Right ventricle myocardium superior (tissue), 1 donor: ENCODE data around the gene ZNF639. TPM values are rescaled to one million over a fixed set of nuclear protein-coding genes. Genes with fewer than 3 reads are reported as not detected.

Source experiments
- ATAC-seq: fragments of 200-7000 bp; cut with Tn5 transposase; one replicate; pipeline ENCODE4 v1.9.1; 2020; ENCODE audit warnings: mild to moderate bottlenecking; ENCODE audit not compliant: poor library complexity
- DNase-seq: peaks from one replicate; pipeline ENCODE4 v3.0.0-alpha.2; 2020
- intact Hi-C: fragments of 100-400 bp; cut with DNase I; formaldehyde crosslinking; loops from one replicate; pipeline ENCODE4 v1.11.2; 2022
- total RNA-seq: library from RNA; stranded (reverse); fragmentation: NEBNext Ultra II Directional; extraction: Animal tissue kit (Norgen Biotek cat#: 25700); gene quantifications from one replicate; pipeline ENCODE4 v1.2.1, GENCODE V29; 2021
- donor health status: DM: no; HTN: yes; CAD: no; lungs with severe emphysema.

ZNF639 gene
- total RNA-seq, 1 donor from 2014 or later = 31.1 TPM

GRCh38 chr3:179375091-179375999 is 52.5 kb downstream of the ZNF639 start:
- DNase-seq (no peak), ATAC-seq (no peak)
- intact Hi-C loops = no loop called here

- ATAC-seq (no peak), DNase-seq (no peak)
- intact Hi-C loops = no loop called here
Measured at GRCh38 chr3:179376474-179376873, 53.6 kb downstream of the ZNF639 start.

Other genes with a start within 250 kb of the ZNF639 start
- 18.1 TPM for gene PIK3CA, start 174.7 kb upstream of the ZNF639 start, total RNA-seq
- 0.89 TPM for gene KCNMB3, start 71.9 kb upstream of the ZNF639 start, total RNA-seq
- 67.6 TPM for gene MFN1, start 24.7 kb downstream of the ZNF639 start, total RNA-seq
- 13.6 TPM for gene GNB4, start 128.4 kb downstream of the ZNF639 start, total RNA-seq
- gene ACTL6A, start 239.9 kb downstream of the ZNF639 start, total RNA-seq = 21.2 TPM